HEK293T (cell line): ENCODE data around the gene LRRIQ1.

ENCODE experiments used
- CTCF ChIA-PET: fragments of 350-600 bp; formaldehyde crosslinking; extraction: SDS; loops from one replicate; lab custom pipeline; 2021; ENCODE audit warnings: antibody characterized with exemption, inconsistent platforms; lab: Yijun Ruan, JAX
- POLR2A ChIA-PET: fragments of 350-600 bp; formaldehyde crosslinking; extraction: SDS; loops from one replicate; lab custom pipeline; 2020; ENCODE audit warnings: antibody characterized with exemption, inconsistent platforms; lab: Yijun Ruan, JAX
- DNase-seq: peaks from one replicate; pipeline ENCODE4 v3.0.0; 2012; ENCODE audit warnings: mixed read lengths; ENCODE audit errors: extremely low spot score
- ARNT ChIP-seq: fragments of 450-650 bp; IDR thresholded peaks from 2 replicates; pipeline ENCODE4 v1.6.1; 2017; ENCODE audit warnings: mild to moderate bottlenecking
- BHLHE40 ChIP-seq: fragments of 450-650 bp; IDR thresholded peaks from 2 replicates; pipeline ENCODE4 v1.6.1; 2016; ENCODE audit warnings: mild to moderate bottlenecking, moderate library complexity, borderline replicate concordance
- CTBP1 ChIP-seq: fragments of 450-650 bp; IDR thresholded peaks from 2 replicates; pipeline ENCODE4 v1.6.1; 2016; ENCODE audit warnings: borderline replicate concordance
- ELF4 ChIP-seq: fragments of 450-650 bp; IDR thresholded peaks from 2 replicates; pipeline ENCODE4 v1.6.1; 2017; ENCODE audit warnings: antibody characterized with exemption
- FOXA1 ChIP-seq: fragments of 450-650 bp; IDR thresholded peaks from 2 replicates; pipeline ENCODE4 v1.6.1; 2016; ENCODE audit warnings: mild to moderate bottlenecking
- FOXK2 ChIP-seq: fragments of 450-650 bp; IDR thresholded peaks from 2 replicates; pipeline ENCODE4 v1.6.1; 2016; ENCODE audit warnings: mild to moderate bottlenecking
- FOXM1 ChIP-seq: fragments of 450-650 bp; IDR thresholded peaks from 2 replicates; pipeline ENCODE4 v1.6.1; 2017; ENCODE audit warnings: mild to moderate bottlenecking, borderline replicate concordance
- HDGF ChIP-seq: fragments of 450-650 bp; IDR thresholded peaks from 2 replicates; pipeline ENCODE4 v1.6.1; 2017; ENCODE audit warnings: antibody characterized with exemption, borderline replicate concordance
- L3MBTL2 ChIP-seq: fragments of 450-650 bp; conservative IDR thresholded peaks from 2 replicates; pipeline ENCODE4 v1.6.1; 2016; ENCODE audit warnings: mild to moderate bottlenecking
- LEF1 ChIP-seq: fragments of 450-650 bp; IDR thresholded peaks from 2 replicates; pipeline ENCODE4 v1.6.1; 2017; ENCODE audit warnings: mild to moderate bottlenecking, borderline replicate concordance
- NFRKB ChIP-seq: fragments of 450-650 bp; IDR thresholded peaks from 2 replicates; pipeline ENCODE4 v1.6.1; 2016; ENCODE audit warnings: mild to moderate bottlenecking, moderate library complexity
- PKNOX1 ChIP-seq: fragments of 450-650 bp; IDR thresholded peaks from 2 replicates; pipeline ENCODE4 v1.6.1; 2016
- SP1 ChIP-seq: fragments of 450-650 bp; IDR thresholded peaks from 2 replicates; pipeline ENCODE4 v1.6.1; 2017
- SUZ12 ChIP-seq: fragments of 450-650 bp; IDR thresholded peaks from 2 replicates; pipeline ENCODE4 v1.6.1; 2016; ENCODE audit warnings: mild to moderate bottlenecking
- TARDBP ChIP-seq: fragments of 450-650 bp; IDR thresholded peaks from 2 replicates; pipeline ENCODE4 v1.6.1; 2016
- ZNF384 ChIP-seq: fragments of 450-650 bp; IDR thresholded peaks from 2 replicates; pipeline ENCODE4 v1.6.1; 2016

LRRIQ1 gene

GRCh38 chr12:85279449-85280164, 243.5 kb downstream of the LRRIQ1 start:
- DNase-seq, result peak; percentile 12
- POLR2A ChIA-PET, result no interaction called here
- CTCF ChIA-PET, result interaction anchor here (0.6 kb wide), 1 partner anchor 145 kb away, joined by 3 read pairs; no protein-coding TSS in a partner anchor
- TF ChIP-seq CTBP1 (no peak), FOXK2 (no peak), BHLHE40 (no peak), ARNT (no peak), LEF1 (no peak), SUZ12 (no peak), L3MBTL2 (no peak), SP1 (no peak), TARDBP (no peak), NFRKB (no peak), FOXA1 (no peak), ELF4 (no peak), ZNF384 (no peak)

GRCh38 chr12:85280165-85280983, 244.2 kb downstream of the LRRIQ1 start, which contains the start of gene ALX1:
Gene ALX1 (plus strand): TSS chr12:85280220. CDS start chr12:85280262, 42 bp downstream.
- ChIA-PET POLR2A (interaction anchor here (0.7 to 0.8 kb wide), 2 partner anchors 70 to 139 kb away, joined by 3 read pairs; no protein-coding TSS in a partner anchor), CTCF (interaction anchor here (0.6 kb wide), 2 partner anchors 145 to 149 kb away, joined by 3 to 4 read pairs; no protein-coding TSS in a partner anchor)
- TF ChIP-seq PKNOX1 (peak; percentile 73), FOXM1 (no peak), SP1 (no peak), ZNF384 (peak; percentile 93), FOXA1 (no peak), LEF1 (no peak), FOXK2 (no peak), BHLHE40 (no peak; the same call in 1 of the 2 replicates), SUZ12 (no peak), L3MBTL2 (peak; percentile 93), ARNT (no peak; the same call in 1 of the 2 replicates), ELF4 (no peak)
- peak; percentile 64 for DNase-seq

GRCh38 chr12:85280984-85281630, 245.0 kb downstream of the LRRIQ1 start:
- CTCF ChIA-PET, result interaction anchor here (0.6 kb wide), 1 partner anchor 148 kb away, joined by 4 read pairs; no protein-coding TSS in a partner anchor
- TF ChIP-seq CTBP1, result peak; percentile 82
- peak; percentile 48 for TF ChIP-seq PKNOX1
- no peak for TF ChIP-seq HDGF
- TF ChIP-seq L3MBTL2, result no peak
- no peak for TF ChIP-seq BHLHE40
- 0 out of 2 replicates have a peak, but pooled peaks have one; percentile 14 for TF ChIP-seq NFRKB
- TF ChIP-seq ARNT, result peak; percentile 79
- TF ChIP-seq FOXM1, result peak; percentile 42; the same call in 1 of the 2 replicates
- DNase-seq, result no peak
- POLR2A ChIA-PET, result interaction anchor here (0.7 to 0.8 kb wide), 2 partner anchors 69 to 140 kb away, joined by 3 read pairs; no protein-coding TSS in a partner anchor

GRCh38 chr12:85281636-85282312, 245.6 kb downstream of the LRRIQ1 start:
- CTCF ChIA-PET, result no interaction called here
- no peak for TF ChIP-seq HDGF
- TF ChIP-seq BHLHE40, result no peak
- no peak for TF ChIP-seq TARDBP
- no peak for TF ChIP-seq ELF4
- no peak for TF ChIP-seq LEF1
- no peak for TF ChIP-seq FOXA1
- no peak for TF ChIP-seq ZNF384
- no peak for DNase-seq
- POLR2A ChIA-PET, result interaction anchor here (0.8 kb wide), 1 partner anchor 141 kb away, joined by 3 read pairs; no protein-coding TSS in a partner anchor

- no peak for DNase-seq
- TF ChIP-seq LEF1, result no peak
- no peak for TF ChIP-seq BHLHE40
- ChIA-PET POLR2A (no interaction called here), CTCF (interaction anchor here (0.5 to 0.9 kb wide), 2 partner anchors 28 to 140 kb away, joined by 3 read pairs; no protein-coding TSS in a partner anchor)
Observed at GRCh38 chr12:85283560-85283959, 247.4 kb downstream of the LRRIQ1 start.
